H1 (cell line): Measurements from ENCODE around the gene PEAK1. TPM values are rescaled to one million over a fixed set of nuclear protein-coding genes. Genes with fewer than 3 reads are reported as not detected.

ENCODE experiments used
- CTCF ChIA-PET: fragments of 300-600 bp; sonication (Branson Sonifier 250); formaldehyde crosslinking; loops from one replicate; lab custom pipeline; 2021; ENCODE audit not compliant: partially characterized antibody; lab: Charles Lee
- POLR2A ChIA-PET: fragments of 300-600 bp; sonication (Branson Sonifier 250); formaldehyde crosslinking; loops from one replicate; lab custom pipeline; 2021; ENCODE audit warnings: inconsistent platforms; ENCODE audit not compliant: partially characterized antibody; lab: Charles Lee
- DNase-seq, 2 experiments: peaks; one replicate each; pipeline versions ENCODE4 v3.0.0 to v3.0.0-alpha.2; 2010 to 2022; ENCODE audit warnings: low spot score in 2 of 2, low read depth in 1 of 2, mixed read lengths in 1 of 2
- FAIRE-seq: peaks from 2 replicates; lab custom pipeline; 2011; peaks lifted over from hg19 to GRCh38; lab: Jason Lieb, UNC
- H2AFZ ChIP-seq: 2 replicates; pipeline ENCODE4 v1.8.1; 2012; ENCODE audit warnings: low read length, inconsistent platforms
- H2AK5ac ChIP-seq: 2 replicates; pipeline ENCODE4 v1.6.1; 2013; ENCODE audit warnings: low read depth, low read length
- H2BK120ac ChIP-seq: replicated peaks from 2 replicates; pipeline ENCODE3; 2013; ENCODE audit warnings: low read depth, low read length, inconsistent platforms
- H2BK12ac ChIP-seq: 2 replicates; pipeline ENCODE4 v1.6.1; 2013; ENCODE audit warnings: low read depth, low read length
- H2BK15ac ChIP-seq: 2 replicates; pipeline ENCODE4 v1.6.1; 2013; ENCODE audit warnings: low read length
- H2BK20ac ChIP-seq: 2 replicates; pipeline ENCODE4 v1.6.1; 2013; ENCODE audit warnings: low read length
- H2BK5ac ChIP-seq: 2 replicates; pipeline ENCODE4 v1.6.1; 2013; ENCODE audit warnings: low read depth, low read length
- H3K14ac ChIP-seq: 2 replicates; pipeline ENCODE4 v1.6.1; 2013; ENCODE audit warnings: inconsistent platforms; ENCODE audit not compliant: insufficient read length
- H3K18ac ChIP-seq: 2 replicates; pipeline ENCODE4 v1.6.1; 2013; ENCODE audit warnings: low read length; ENCODE audit errors: extremely low read depth
- H3K23ac ChIP-seq: 2 replicates; pipeline ENCODE4 v1.6.1; 2013; ENCODE audit warnings: inconsistent platforms; ENCODE audit not compliant: insufficient read length
- H3K23me2 ChIP-seq: 2 replicates; pipeline ENCODE4 v1.6.1; 2013; ENCODE audit warnings: low read depth, low read length
- H3K27ac ChIP-seq: 2 replicates; pipeline ENCODE4 v1.6.1; 2011; ENCODE audit warnings: low read depth, low read length, inconsistent platforms
- H3K27me3 ChIP-seq, 4 experiments: replicated peaks in 1 of 4; 1 replicate in 1 of 4; 2 replicates in 3 of 4; pipeline versions ENCODE4 v1.6.1 to v1.8.1; 2011 to 2013; ENCODE audit warnings: low read length in 3 of 4, mild to moderate bottlenecking in 3 of 4, inconsistent platforms in 2 of 4, mixed read lengths in 2 of 4, moderate library complexity in 1 of 4; ENCODE audit not compliant: control insufficient read depth in 3 of 4, insufficient read depth in 3 of 4; ENCODE audit errors: extremely low read depth in 1 of 4
- H3K36me3 ChIP-seq, 4 experiments: 2 replicates each; pipeline versions ENCODE4 v1.6.1 to v1.8.1; 2011 to 2013; ENCODE audit warnings: mild to moderate bottlenecking in 4 of 4, low read length in 3 of 4, moderate library complexity in 2 of 4, control low read depth in 1 of 4, inconsistent platforms in 1 of 4; ENCODE audit not compliant: insufficient read depth in 4 of 4, control insufficient read depth in 2 of 4
- H3K4ac ChIP-seq: replicated peaks from 2 replicates; pipeline ENCODE3; 2013; ENCODE audit warnings: low read length, low read depth, mixed read lengths, inconsistent platforms; ENCODE audit not compliant: insufficient read length
- H3K4me1 ChIP-seq, 4 experiments: replicated peaks in 1 of 4; 1 replicate in 1 of 4; 2 replicates in 3 of 4; pipeline versions ENCODE4 v1.6.1 to v1.8.1; 2011 to 2013; ENCODE audit warnings: low read length in 3 of 4, inconsistent platforms in 2 of 4, mixed read lengths in 1 of 4; ENCODE audit not compliant: insufficient read depth in 4 of 4, control insufficient read depth in 3 of 4
- H3K4me2 ChIP-seq, 2 experiments: 2 replicates each; pipeline versions ENCODE4 v1.6.1 to v1.8.1; 2011 to 2013; ENCODE audit warnings: low read depth in 2 of 2, low read length in 2 of 2, control low read depth in 1 of 2, inconsistent platforms in 1 of 2, mild to moderate bottlenecking in 1 of 2; ENCODE audit not compliant: insufficient read depth in 1 of 2
- H3K4me3 ChIP-seq, 4 experiments: fragments of 200-600, 300-600 bp in 1 of 4; sonication (generic), shearing (Covaris generic), sonication (Bioruptor Twin) in 1 of 4; 2 replicates each; pipeline versions ENCODE4 v1.5.1 to v1.8.1; 2011 to 2016; ENCODE audit warnings: low read length in 4 of 4, low read depth in 3 of 4, control low read depth in 2 of 4, inconsistent platforms in 2 of 4, mild to moderate bottlenecking in 2 of 4, mixed read lengths in 1 of 4, moderate library complexity in 1 of 4; ENCODE audit not compliant: insufficient read depth in 2 of 4; ENCODE audit errors: extremely low read depth in 1 of 4
- H3K56ac ChIP-seq: replicated peaks from 2 replicates; pipeline ENCODE3; 2013; ENCODE audit warnings: low read depth, mild to moderate bottlenecking, mixed read lengths, low read length, inconsistent platforms; ENCODE audit not compliant: insufficient read length
- H3K79me1 ChIP-seq: 2 replicates; pipeline ENCODE4 v1.6.1; 2013; ENCODE audit warnings: low read depth, low read length, control low read depth
- H3K79me2 ChIP-seq, 2 experiments: 2 replicates each; pipeline versions ENCODE4 v1.6.1 to v1.8.1; 2012 to 2013; ENCODE audit warnings: low read length in 2 of 2, mild to moderate bottlenecking in 2 of 2, inconsistent platforms in 1 of 2; ENCODE audit not compliant: insufficient read depth in 2 of 2, control insufficient read depth in 1 of 2
- H3K9ac ChIP-seq, 4 experiments: replicated peaks in 1 of 4; 1 replicate in 1 of 4; 2 replicates in 3 of 4; pipeline versions ENCODE4 v1.6.1 to v1.8.1; 2011 to 2013; ENCODE audit warnings: low read depth in 3 of 4, low read length in 3 of 4, control low read depth in 2 of 4, mild to moderate bottlenecking in 2 of 4, moderate library complexity in 2 of 4, inconsistent platforms in 1 of 4; ENCODE audit errors: extremely low read depth in 1 of 4
- H3K9me3 ChIP-seq, 2 experiments: 2 replicates each; pipeline versions ENCODE4 v1.6.1 to v1.8.1; 2012 to 2013; ENCODE audit warnings: mild to moderate bottlenecking in 2 of 2, moderate library complexity in 2 of 2, control low read depth in 1 of 2, inconsistent platforms in 1 of 2, low read depth in 1 of 2, low read length in 1 of 2, mixed read lengths in 1 of 2; ENCODE audit not compliant: insufficient read depth in 2 of 2
- H4K20me1 ChIP-seq, 2 experiments: replicated peaks in 1 of 2; 2 replicates each; pipeline versions ENCODE3 to v1.8.1; 2011 to 2013; ENCODE audit warnings: inconsistent platforms in 2 of 2, low read length in 2 of 2, mild to moderate bottlenecking in 1 of 2; ENCODE audit not compliant: insufficient read depth in 2 of 2, control insufficient read depth in 1 of 2
- H4K5ac ChIP-seq: 2 replicates; pipeline ENCODE4 v1.6.1; 2013; ENCODE audit warnings: low read length, low read depth, mixed read lengths, inconsistent platforms; ENCODE audit not compliant: insufficient read length
- H4K8ac ChIP-seq: 2 replicates; pipeline ENCODE4 v1.8.0; 2013; ENCODE audit warnings: mild to moderate bottlenecking, moderate library complexity, low read length, inconsistent platforms; ENCODE audit not compliant: insufficient read depth; ENCODE audit errors: extremely low read depth
- H4K91ac ChIP-seq: replicated peaks from 2 replicates; pipeline ENCODE3; 2013; ENCODE audit warnings: low read length, mixed read lengths, inconsistent platforms; ENCODE audit not compliant: insufficient read length
- CHD1 ChIP-seq: IDR thresholded peaks from 2 replicates; pipeline ENCODE4 v1.6.1; 2012; ENCODE audit warnings: low read depth, low read length, improper control_type of control experiment
- FOSL1 ChIP-seq: IDR thresholded peaks from 2 replicates; pipeline ENCODE4 v1.6.1; 2011; ENCODE audit warnings: mild to moderate bottlenecking, low read depth, low read length, moderate library complexity; ENCODE audit not compliant: insufficient read depth
- HDAC2 ChIP-seq, 2 experiments: fragments of 300-600 bp in 1 of 2; sonication (generic) in 1 of 2; IDR thresholded peaks; 2 replicates each; pipeline ENCODE4 v1.6.1; 2011 to 2012; ENCODE audit warnings: low read depth in 2 of 2, low read length in 2 of 2, mild to moderate bottlenecking in 2 of 2, moderate library complexity in 2 of 2, borderline replicate concordance in 1 of 2, inconsistent platforms in 1 of 2
- SIX5 ChIP-seq: IDR thresholded peaks from 2 replicates; pipeline ENCODE4 v1.6.1; 2011; ENCODE audit warnings: mild to moderate bottlenecking, low read depth, low read length
- TAF1 ChIP-seq: IDR thresholded peaks from 2 replicates; pipeline ENCODE4 v1.6.1; 2011; ENCODE audit warnings: mild to moderate bottlenecking, low read depth, low read length
- TBP ChIP-seq: IDR thresholded peaks from 2 replicates; pipeline ENCODE4 v1.6.1; 2011; ENCODE audit warnings: low read depth, low read length, improper control_type of control experiment
- WGBS, 2 experiments: shearing (Covaris generic) in 1 of 2; methylation state at CpG; one replicate each; pipeline versions ENCODE4 v1.1.6 to v1.1.7; 2013 to 2015; ENCODE audit warnings: low lambda C conversion rate in 2 of 2, mixed read lengths in 2 of 2, inconsistent platforms in 1 of 2, low coverage in 1 of 2, missing lambda C conversion rate in 1 of 2; ENCODE audit not compliant: insufficient replicate concordance in 2 of 2, insufficient coverage in 1 of 2, insufficient read length in 1 of 2; ENCODE audit errors: extremely low coverage in 1 of 2, missing lambda C conversion rate in 1 of 2; 5-methylcytosine and 5-hydroxymethylcytosine counted together
- polyA plus RNA-seq, 7 experiments: library from polyadenylated mRNA; depleted of rRNA in 3 of 7; stranded (reverse) in 5 of 7; unstranded in 2 of 7; fragments of >200 nt in 5 of 7; fragments of 200-250 nt in 2 of 7; gene quantifications; 1 replicate in 5 of 7; 2 replicates in 1 of 7; 4 replicates in 1 of 7; pipeline versions ENCODE4 v1.2.1 to v1.2.3, GENCODE V29; 2011 to 2013; ENCODE audit warnings: missing spikeins in 2 of 7, mixed read lengths in 2 of 7
- total RNA-seq: library from RNA; stranded (reverse); fragmentation: NEBNext Ultra II Directional; extraction: Animal tissue kit (Norgen Biotek cat#: 25700); gene quantifications from 2 replicates; pipeline ENCODE4 v1.2.1, GENCODE V29; 2021
- TF ChIP-seq, protein P1 (sequence below): IDR thresholded peaks from 2 replicates; pipeline ENCODE4 v1.6.1; 2011; ENCODE audit warnings: low read length, improper control_type of control experiment

Gene PEAK1
- total and polyA plus RNA-seq, 2 of the 8 experiments (the other 6 are each of a cell fraction or from before 2014, with no cell fraction given): 8.8 to 44.8 TPM

DNA sequence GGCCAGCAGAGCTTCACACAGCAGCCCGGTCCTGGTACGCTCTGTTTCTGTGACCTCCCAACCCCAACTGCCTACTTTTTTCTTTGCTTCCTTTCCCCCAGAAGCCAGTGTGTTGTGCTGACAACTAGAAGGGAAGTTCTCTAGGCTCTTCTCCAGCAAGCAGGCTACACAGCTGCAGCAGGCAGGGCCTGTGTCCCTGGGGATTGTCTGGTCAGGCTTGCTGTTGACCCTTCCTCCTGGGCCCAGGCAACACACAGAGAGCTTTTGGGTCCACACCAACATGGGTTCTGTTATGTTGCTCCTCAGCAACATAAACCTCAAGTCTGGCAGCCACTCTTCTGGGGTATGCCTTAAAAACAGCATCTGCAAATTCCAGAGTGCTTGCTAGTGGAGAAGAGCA, 312.8 kb downstream of the PEAK1 start:
- H2BK5ac ChIP-seq: no peak overlapping the region
- H3K56ac ChIP-seq: no peak overlapping the region
- CTCF ChIA-PET: interaction anchor here (0.6 to 10.3 kb wide), 27 partner anchors 13 to 1083 kb away, joined by 3 to 101 read pairs (median 4); no protein-coding TSS in a partner anchor
- H2BK12ac ChIP-seq: no peak overlapping the region
- H3K79me1 ChIP-seq: no peaks in the 10 kb centered on the region
- H3K27me3 ChIP-seq: no peaks in the 10 kb centered on the region
- H3K79me2 ChIP-seq: no peaks in the 10 kb centered on the region
- H4K91ac ChIP-seq: no peak overlapping the region
- H3K9ac ChIP-seq: no peak overlapping the region
- H3K23ac ChIP-seq: no peak overlapping the region
- no peak overlapping the region for H2BK15ac ChIP-seq
- no peak overlapping the region for H3K18ac ChIP-seq
- no peak overlapping the region; the same call in 1 of the 2 replicates for H4K8ac ChIP-seq
- H3K4me1 ChIP-seq: no peaks in the 10 kb centered on the region
- H3K4ac ChIP-seq: no peak overlapping the region
- no peaks in the 10 kb centered on the region for H3K36me3 ChIP-seq
- POLR2A ChIA-PET: interaction anchor here (1.0 kb wide), 1 partner anchor 38 kb away, joined by 3 read pairs; no protein-coding TSS in a partner anchor
- H2AFZ ChIP-seq: no peak overlapping the region
- H4K5ac ChIP-seq: no peak overlapping the region
- DNase-seq: no peak
- no peak overlapping the region for H3K4me3 ChIP-seq
- WGBS, 2 experiments: 100% methylated on average over 2 of the region's 2 CpGs; no CpG with 5 or more reads in 1 of the 2 experiments
- no peak overlapping the region for H2BK20ac ChIP-seq
- no peak overlapping the region for H2BK120ac ChIP-seq
- FAIRE-seq: no peak
- no peak overlapping the region for H3K4me2 ChIP-seq
- no peak overlapping the region for H3K14ac ChIP-seq
- no peaks in the 10 kb centered on the region for H3K9me3 ChIP-seq
- H2AK5ac ChIP-seq: no peak overlapping the region
- no peaks in the 10 kb centered on the region for H3K23me2 ChIP-seq
- H3K27ac ChIP-seq: no peak overlapping the region
- peaks cover 0 to 3% of the 10 kb centered on the region in 2 experiments for H4K20me1 ChIP-seq
- TF ChIP-seq TAF1 (no peak), TBP (no peak), FOSL1 (no peak), CHD1 (no peak), SIX5 (no peak), HDAC2 (IDR thresholded peaks at IDR 0.05; ENCODE audit: borderline replicate concordance in 1 of 2, low read depth in 2 of 2, low read length in 2 of 2) (no peak)
- TF ChIP-seq, protein P1, sequence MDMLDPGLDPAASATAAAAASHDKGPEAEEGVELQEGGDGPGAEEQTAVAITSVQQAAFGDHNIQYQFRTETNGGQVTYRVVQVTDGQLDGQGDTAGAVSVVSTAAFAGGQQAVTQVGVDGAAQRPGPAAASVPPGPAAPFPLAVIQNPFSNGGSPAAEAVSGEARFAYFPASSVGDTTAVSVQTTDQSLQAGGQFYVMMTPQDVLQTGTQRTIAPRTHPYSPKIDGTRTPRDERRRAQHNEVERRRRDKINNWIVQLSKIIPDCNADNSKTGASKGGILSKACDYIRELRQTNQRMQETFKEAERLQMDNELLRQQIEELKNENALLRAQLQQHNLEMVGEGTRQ: no peak
